GM23248 (cell line): ENCODE data around the gene RPH3AL. TPM values are rescaled to one million over a fixed set of nuclear protein-coding genes. Genes with fewer than 3 reads are reported as not detected.

Experiments used
- DNase-seq: peaks from one replicate; pipeline ENCODE4 v3.0.0-alpha.2; 2015
- H2AFZ ChIP-seq: fragments of 200-600 bp; sonication (generic); 2 replicates; pipeline ENCODE4 v1.6.1; 2016; ENCODE audit warnings: antibody characterized with exemption
- H3F3A ChIP-seq: fragments of 200-600 bp; sonication (generic); 2 replicates; pipeline ENCODE4 v1.6.1; 2016; ENCODE audit warnings: mild to moderate bottlenecking, antibody characterized with exemption, mixed run types; ENCODE audit not compliant: insufficient read depth
- H3K27ac ChIP-seq: fragments of 200-600 bp; sonication (generic); 2 replicates; pipeline ENCODE4 v1.5.1; 2016; ENCODE audit warnings: mild to moderate bottlenecking
- H3K27me3 ChIP-seq: fragments of 200-600 bp; sonication (generic); replicated peaks from 2 replicates; pipeline ENCODE4 v1.6.1; 2016; ENCODE audit warnings: mild to moderate bottlenecking; ENCODE audit not compliant: insufficient read depth
- H3K36me3 ChIP-seq: fragments of 200-600 bp; sonication (generic); 2 replicates; pipeline ENCODE4 v1.6.1; 2016; ENCODE audit warnings: low read depth, mild to moderate bottlenecking
- H3K4me1 ChIP-seq: fragments of 200-600 bp; sonication (generic); 2 replicates; pipeline ENCODE4 v1.6.1; 2016; ENCODE audit warnings: mild to moderate bottlenecking; ENCODE audit not compliant: insufficient read depth
- H3K4me2 ChIP-seq: fragments of 200-600 bp; sonication (generic); one replicate; pipeline ENCODE4 v1.6.1; 2016; ENCODE audit warnings: mild to moderate bottlenecking; ENCODE audit not compliant: unreplicated experiment
- H3K4me3 ChIP-seq: fragments of 200-600 bp; sonication (generic); 2 replicates; pipeline ENCODE4 v1.5.1; 2016; ENCODE audit warnings: mild to moderate bottlenecking
- H3K79me2 ChIP-seq: fragments of 200-600 bp; sonication (generic); 2 replicates; pipeline ENCODE4 v1.6.1; 2016; ENCODE audit warnings: mild to moderate bottlenecking; ENCODE audit not compliant: insufficient read depth
- H3K9ac ChIP-seq: fragments of 200-600 bp; sonication (generic); 2 replicates; pipeline ENCODE4 v1.6.1; 2016; ENCODE audit warnings: mild to moderate bottlenecking
- H3K9me2 ChIP-seq: fragments of 200-600 bp; sonication (generic); 2 replicates; pipeline ENCODE4 v1.6.1; 2016; ENCODE audit warnings: mixed run types, mild to moderate bottlenecking, moderate library complexity; ENCODE audit not compliant: insufficient read depth
- H3K9me3 ChIP-seq: fragments of 200-600 bp; sonication (generic); one replicate; pipeline ENCODE4 v1.6.1; 2017; ENCODE audit warnings: low read depth
- H4K20me1 ChIP-seq: fragments of 200-600 bp; sonication (generic); 2 replicates; pipeline ENCODE4 v1.6.0; 2016; ENCODE audit not compliant: insufficient read depth
- EZH2 ChIP-seq: fragments of 200-600 bp; sonication (generic); IDR thresholded peaks from 2 replicates; pipeline ENCODE4 v1.6.1; 2018; ENCODE audit warnings: antibody characterized with exemption, mild to moderate bottlenecking; ENCODE audit not compliant: insufficient read depth, poor library complexity, severe bottlenecking
- EZH2phosphoT487 ChIP-seq: fragments of 200-600 bp; sonication (generic); IDR thresholded peaks from 2 replicates; pipeline ENCODE4 v1.6.1; 2018; ENCODE audit warnings: antibody characterized with exemption, moderate library complexity, mild to moderate bottlenecking, low read depth; ENCODE audit not compliant: insufficient read depth
- WGBS, 2 experiments: methylation state at CpG; one replicate each; pipeline ENCODE4 v1.1.6; 2015 to 2017; ENCODE audit warnings: low lambda C conversion rate in 2 of 2, low coverage in 1 of 2; ENCODE audit errors: missing lambda C conversion rate in 2 of 2; 5-methylcytosine and 5-hydroxymethylcytosine counted together
- in situ Hi-C: fragments of 300-500 bp; cut with MboI; formaldehyde crosslinking; loops from 2 replicates; pipeline ENCODE4 v1.15.0; 2020
- polyA plus RNA-seq: library from polyadenylated mRNA; unstranded; fragments of >200 nt; fragmentation: Nextera tagmentation; extraction: Ambion mirVana; gene quantifications from 2 replicates; pipeline ENCODE4 v1.2.1, GENCODE V29; 2016
- total RNA-seq: library from RNA; depleted of rRNA; stranded (reverse); fragments of >200 nt; shearing (Covaris generic); gene quantifications from 2 replicates; pipeline ENCODE4 v1.2.3, GENCODE V29; 2014

The RPH3AL gene
- total and polyA plus RNA-seq, 2 experiments from 2014 or later = 2.7 to 5.2 TPM

DNA sequence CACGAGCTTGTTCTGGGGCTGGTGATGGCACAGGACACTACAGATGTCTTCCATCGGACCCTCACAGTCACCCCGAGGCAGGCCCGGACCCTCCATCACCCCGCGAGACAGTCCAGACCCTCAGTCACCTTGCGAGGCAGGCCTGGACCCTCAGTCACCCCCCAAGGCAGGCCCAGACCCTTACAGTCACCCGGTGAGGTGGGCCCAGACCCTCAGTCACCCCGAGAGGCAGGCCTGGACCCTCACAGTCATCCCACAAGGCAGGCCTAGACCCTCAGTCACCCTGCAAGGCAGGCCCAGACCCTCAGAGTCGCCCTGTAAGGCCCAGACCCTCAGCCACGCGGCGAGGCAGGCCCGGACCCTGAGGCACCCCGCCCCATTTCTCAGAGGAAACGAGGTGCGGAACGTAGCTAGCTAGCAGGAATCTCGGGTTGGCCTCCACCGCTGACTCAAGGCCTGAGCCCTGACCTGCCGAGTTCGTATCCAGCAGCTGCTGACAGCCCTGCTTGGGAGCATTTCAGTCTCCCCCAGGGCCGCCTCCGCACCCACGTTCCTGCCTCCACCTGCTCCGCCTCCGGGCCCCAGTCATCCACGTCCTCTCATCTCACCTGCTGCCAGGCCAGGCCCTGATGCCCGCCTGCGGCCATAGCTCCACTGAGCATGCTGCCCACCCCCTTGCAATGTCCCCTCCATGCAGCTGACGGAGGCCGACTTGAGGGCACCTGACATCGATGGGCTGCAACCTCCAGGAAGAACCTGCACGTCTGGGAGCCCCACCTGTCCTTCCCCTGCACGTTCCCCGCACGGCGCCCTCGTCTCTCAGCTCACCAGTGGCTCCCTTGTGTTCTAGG lies 28.7 kb downstream of the RPH3AL start:
- H3K27ac ChIP-seq = no peak overlapping the region
- no peaks in the 10 kb centered on the region for H3K79me2 ChIP-seq
- no peaks in the 10 kb centered on the region for H3K9me2 ChIP-seq
- H3F3A ChIP-seq = no peaks in the 10 kb centered on the region
- H3K36me3 ChIP-seq = no peaks in the 10 kb centered on the region
- no peak for TF ChIP-seq EZH2phosphoT487
- TF ChIP-seq EZH2 = no peak
- DNase-seq = no peak
- no peak overlapping the region for H3K4me2 ChIP-seq
- H2AFZ ChIP-seq = no peak overlapping the region
- no peaks in the 10 kb centered on the region for H3K4me1 ChIP-seq
- WGBS, 2 experiments = 82 to 83% methylated on average over 34 to 39 of the region's 39 CpGs
- in situ Hi-C loops = no loop called here
- no peaks in the 10 kb centered on the region for H3K27me3 ChIP-seq
- no peaks in the 10 kb centered on the region for H3K9me3 ChIP-seq
- H4K20me1 ChIP-seq = no peaks in the 10 kb centered on the region
- no peak overlapping the region for H3K4me3 ChIP-seq
- no peak overlapping the region for H3K9ac ChIP-seq

DNA sequence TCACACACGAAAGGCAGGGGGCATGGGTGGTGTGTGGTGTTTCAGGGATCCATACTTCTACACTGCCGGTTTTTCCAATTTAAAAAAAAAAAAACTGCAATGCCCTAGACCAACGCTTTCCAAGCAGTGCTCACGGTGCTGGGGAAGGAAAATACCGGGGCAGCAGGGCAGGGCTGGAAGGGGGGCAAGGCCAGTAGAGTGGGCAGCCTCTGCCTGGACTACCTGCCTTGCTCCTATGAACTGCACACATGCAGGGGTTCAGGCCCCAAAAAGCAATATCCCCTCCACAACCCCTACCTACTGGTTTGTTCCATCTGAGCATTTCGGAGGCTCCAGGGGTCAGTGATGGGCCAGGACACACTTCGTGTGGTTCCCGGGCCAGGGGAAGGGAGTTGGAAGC lies 29.4 kb downstream of the RPH3AL start:
- Histone ChIP-seq H3K4me1 (no peaks in the 10 kb centered on the region), H4K20me1 (no peaks in the 10 kb centered on the region), H3K79me2 (no peaks in the 10 kb centered on the region), H3K9me2 (no peaks in the 10 kb centered on the region), H3K27ac (no peak overlapping the region), H3K27me3 (no peaks in the 10 kb centered on the region), H3F3A (no peaks in the 10 kb centered on the region), H3K4me3 (no peak overlapping the region), H3K4me2 (no peak overlapping the region), H3K9ac (no peak overlapping the region), H2AFZ (no peak overlapping the region), H3K9me3 (no peaks in the 10 kb centered on the region), H3K36me3 (no peaks in the 10 kb centered on the region)
- in situ Hi-C loops = no loop called here
- TF ChIP-seq EZH2phosphoT487 (no peak), EZH2 (no peak)
- WGBS, 2 experiments = 66 to 73% methylated on average over 5 to 8 of the region's 8 CpGs
- DNase-seq = no peak

- Histone ChIP-seq H3K79me2 (no peaks in the 10 kb centered on the region), H3K36me3 (no peaks in the 10 kb centered on the region), H3K9me2 (no peaks in the 10 kb centered on the region), H3K4me1 (no peaks in the 10 kb centered on the region), H2AFZ (no peak overlapping the region), H3K4me2 (no peak overlapping the region), H3K27ac (no peak overlapping the region), H3K27me3 (no peaks in the 10 kb centered on the region), H3K9ac (no peak overlapping the region), H4K20me1 (no peaks in the 10 kb centered on the region), H3F3A (no peaks in the 10 kb centered on the region), H3K4me3 (no peak overlapping the region), H3K9me3 (no peaks in the 10 kb centered on the region)
- in situ Hi-C loops = no loop called here
- TF ChIP-seq EZH2phosphoT487 (no peak), EZH2 (no peak)
- 68 to 70% methylated on average over 27 of the region's 27 CpGs for WGBS, 2 experiments
- DNase-seq = no peak
Observed at GRCh38 chr17:322006-322780, 30.4 kb downstream of the RPH3AL start.

DNA sequence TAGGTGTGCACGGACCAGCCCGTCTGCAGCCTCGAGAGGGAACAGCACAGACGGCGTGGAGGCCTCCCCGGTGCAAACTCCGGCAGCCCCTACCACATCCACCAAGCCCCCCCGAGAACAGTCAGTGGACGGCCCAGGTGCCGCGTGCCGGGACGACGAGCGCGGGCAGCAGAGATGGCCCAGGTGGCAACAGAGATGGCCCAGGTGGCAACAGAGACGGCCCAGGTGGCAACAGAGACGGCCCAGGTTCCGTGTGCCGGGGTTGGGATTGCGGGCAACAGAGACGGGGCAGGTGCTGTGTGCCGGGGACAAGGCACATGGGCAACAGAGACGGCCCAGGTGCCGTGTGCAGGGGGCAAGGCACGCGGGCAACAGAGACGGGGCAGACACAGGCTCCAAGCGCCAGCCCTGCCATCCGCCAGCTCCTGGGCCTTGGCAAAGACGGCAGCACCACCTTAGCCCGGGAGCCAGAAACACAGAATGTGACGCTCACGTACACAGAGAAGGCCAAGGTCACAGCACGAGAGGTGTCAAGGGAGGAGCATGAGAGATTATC lies 31.1 kb downstream of the RPH3AL start:
- Histone ChIP-seq H3K9ac (no peak overlapping the region), H3K4me2 (no peak overlapping the region), H3K9me2 (no peaks in the 10 kb centered on the region), H2AFZ (no peak overlapping the region), H4K20me1 (no peaks in the 10 kb centered on the region), H3K27ac (no peak overlapping the region), H3K4me1 (no peaks in the 10 kb centered on the region), H3K27me3 (no peaks in the 10 kb centered on the region), H3K79me2 (no peaks in the 10 kb centered on the region), H3F3A (no peaks in the 10 kb centered on the region), H3K36me3 (no peaks in the 10 kb centered on the region), H3K9me3 (no peaks in the 10 kb centered on the region), H3K4me3 (no peak overlapping the region)
- no peak for DNase-seq
- WGBS, 2 experiments = 74 to 75% methylated on average over 33 to 35 of the region's 35 CpGs
- TF ChIP-seq EZH2phosphoT487 (no peak), EZH2 (no peak)
- in situ Hi-C loops = no loop called here
